Mucosa of descending colon (tissue), 3 donors: ENCODE results near the gene CST2. TPM values are rescaled to one million over a fixed set of nuclear protein-coding genes. Genes with fewer than 3 reads are reported as not detected.
"Not testable (repeated sequence)": the region's sequence is repeated elsewhere in the genome, so short reads cannot be mapped to it uniquely, and the experiment has no call there.

ENCODE experiments used
- ATAC-seq: fragments of 200-7000 bp; cut with Tn5 transposase; one replicate; pipeline ENCODE4 v1.9.1; 2020; ENCODE audit warnings: mild to moderate bottlenecking, moderate library complexity
- DNase-seq, 3 donors: peaks; one replicate each; pipeline ENCODE4 v3.0.0-alpha.2; 2020
- H3K36me3 ChIP-seq: fragments of 200-600 bp; one replicate; pipeline ENCODE4 v1.8.0; 2021; ENCODE audit warnings: low read depth, mild to moderate bottlenecking
- H3K4me1 ChIP-seq: fragments of 200-600 bp; one replicate; pipeline ENCODE4 v1.8.0; 2021; ENCODE audit warnings: low read depth, mild to moderate bottlenecking
- H3K4me3 ChIP-seq: fragments of 200-600 bp; one replicate; pipeline ENCODE4 v1.8.0; 2021; ENCODE audit warnings: mild to moderate bottlenecking
- H3K9me3 ChIP-seq: fragments of 200-600 bp; one replicate; pipeline ENCODE4 v1.8.0; 2021; ENCODE audit warnings: mild to moderate bottlenecking
- intact Hi-C, 2 donors: fragments of 100-400 bp; cut with DNase I in 1 of 2; cut with micrococcal nuclease in 1 of 2; formaldehyde crosslinking; loops; one replicate each; pipeline versions ENCODE4 v1.11.0 to v1.11.1; 2022; cut with DNase I, micrococcal nuclease
- total RNA-seq, 3 donors: library from RNA; stranded (reverse); fragmentation: NEBNext Ultra II Directional in 2 of 3; extraction: Animal tissue kit (Norgen Biotek cat#: 25700) in 2 of 3; gene quantifications; one replicate each; pipeline versions ENCODE4 v1.2.1 to v1.2.4, GENCODE V29; 2021 to 2023
- TF ChIP-seq, protein P1 (sequence below): fragments of 200-600 bp; IDR thresholded peaks from one replicate; pipeline ENCODE4 v1.8.0; 2022; ENCODE audit warnings: antibody characterized with exemption, mild to moderate bottlenecking
- donor health status: DM: no; HTN: no; CAD: no; lungs with moderate emphysema.
- donor health status: DM: no; HTN: no; CAD: no.
- donor health status: DM: no; HTN: yes; CAD: no.

The CST2 gene
- total RNA-seq, 3 donors from 2014 or later: not detected

DNA sequence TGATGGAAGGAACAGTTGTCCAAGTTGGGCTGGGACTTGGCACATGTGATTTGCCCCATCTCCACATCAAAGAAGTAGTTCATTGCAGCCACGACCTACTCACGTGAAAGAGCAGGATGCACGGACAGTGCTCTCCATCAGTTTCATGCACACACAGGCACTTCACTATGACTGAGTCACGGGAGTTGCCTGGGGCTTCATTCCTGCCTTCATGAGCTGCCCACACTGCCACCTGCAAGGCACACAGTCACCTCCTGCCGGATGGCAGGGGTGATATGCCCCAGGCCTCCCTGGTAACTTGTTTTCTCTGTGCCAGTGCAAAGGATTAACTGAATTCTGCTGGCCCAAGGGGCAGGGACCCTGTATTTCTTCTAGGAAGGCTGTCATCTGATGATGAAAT, 30.2 kb upstream of the CST2 start:
- ATAC-seq (no peak), DNase-seq (no peak)
- TF ChIP-seq, protein P1, sequence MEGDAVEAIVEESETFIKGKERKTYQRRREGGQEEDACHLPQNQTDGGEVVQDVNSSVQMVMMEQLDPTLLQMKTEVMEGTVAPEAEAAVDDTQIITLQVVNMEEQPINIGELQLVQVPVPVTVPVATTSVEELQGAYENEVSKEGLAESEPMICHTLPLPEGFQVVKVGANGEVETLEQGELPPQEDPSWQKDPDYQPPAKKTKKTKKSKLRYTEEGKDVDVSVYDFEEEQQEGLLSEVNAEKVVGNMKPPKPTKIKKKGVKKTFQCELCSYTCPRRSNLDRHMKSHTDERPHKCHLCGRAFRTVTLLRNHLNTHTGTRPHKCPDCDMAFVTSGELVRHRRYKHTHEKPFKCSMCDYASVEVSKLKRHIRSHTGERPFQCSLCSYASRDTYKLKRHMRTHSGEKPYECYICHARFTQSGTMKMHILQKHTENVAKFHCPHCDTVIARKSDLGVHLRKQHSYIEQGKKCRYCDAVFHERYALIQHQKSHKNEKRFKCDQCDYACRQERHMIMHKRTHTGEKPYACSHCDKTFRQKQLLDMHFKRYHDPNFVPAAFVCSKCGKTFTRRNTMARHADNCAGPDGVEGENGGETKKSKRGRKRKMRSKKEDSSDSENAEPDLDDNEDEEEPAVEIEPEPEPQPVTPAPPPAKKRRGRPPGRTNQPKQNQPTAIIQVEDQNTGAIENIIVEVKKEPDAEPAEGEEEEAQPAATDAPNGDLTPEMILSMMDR: no peak
- intact Hi-C loops: no loop called here
- Histone ChIP-seq H3K36me3 (no peaks in the 10 kb centered on the region), H3K4me1 (no peaks in the 10 kb centered on the region), H3K4me3 (no peak overlapping the region), H3K9me3 (no peaks in the 10 kb centered on the region)

DNA sequence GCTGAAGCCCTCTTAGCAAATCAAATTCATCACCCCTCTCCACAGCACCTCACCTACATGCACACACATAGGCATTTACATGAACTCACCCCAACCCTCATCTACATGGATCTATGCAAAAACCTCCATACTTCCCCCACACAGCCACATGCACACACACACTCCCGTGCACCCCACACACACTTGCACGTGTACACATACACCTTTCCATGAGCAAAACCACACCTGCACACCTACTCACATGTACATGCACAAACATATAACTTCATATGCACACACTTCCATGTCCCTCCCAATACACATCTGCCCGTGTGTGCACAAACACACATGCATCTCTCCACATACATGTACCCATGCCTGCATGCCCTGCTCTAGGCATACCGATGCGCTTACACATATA, 29.7 kb upstream of the CST2 start:
- Histone ChIP-seq H3K4me3 (no peak overlapping the region), H3K4me1 (no peaks in the 10 kb centered on the region), H3K36me3 (no peaks in the 10 kb centered on the region), H3K9me3 (no peaks in the 10 kb centered on the region)
- TF ChIP-seq, protein P1: no peak
- DNase-seq (no peak), ATAC-seq (no peak)
- intact Hi-C loops: no loop called here

DNA sequence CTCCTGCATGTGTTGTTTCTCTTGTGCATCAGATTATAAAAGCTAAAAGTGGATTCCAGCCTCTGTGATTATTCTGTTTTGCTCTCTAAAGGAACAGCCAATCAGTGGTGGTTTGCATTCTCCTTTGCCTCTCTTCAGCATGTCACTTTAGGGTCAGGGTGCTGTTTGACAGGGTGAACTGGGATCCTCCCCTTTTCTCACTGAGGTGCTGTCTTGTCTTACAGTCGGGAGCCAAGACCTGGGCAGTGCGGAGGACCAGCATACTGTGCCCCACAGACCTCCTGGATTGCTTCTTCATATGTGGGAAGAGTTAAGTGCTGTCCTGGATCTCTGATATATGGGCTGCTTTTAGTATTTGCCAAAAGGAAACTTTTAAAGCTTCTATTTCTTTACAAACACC, 15.2 kb upstream of the CST2 start:
- H3K9me3 ChIP-seq: no peaks in the 10 kb centered on the region
- TF ChIP-seq, protein P1: no peak
- DNase-seq (no peak), ATAC-seq (no peak)
- no peaks in the 10 kb centered on the region for H3K4me1 ChIP-seq
- H3K4me3 ChIP-seq: no peak overlapping the region
- H3K36me3 ChIP-seq: no peaks in the 10 kb centered on the region
- intact Hi-C loops: no loop called here

DNA sequence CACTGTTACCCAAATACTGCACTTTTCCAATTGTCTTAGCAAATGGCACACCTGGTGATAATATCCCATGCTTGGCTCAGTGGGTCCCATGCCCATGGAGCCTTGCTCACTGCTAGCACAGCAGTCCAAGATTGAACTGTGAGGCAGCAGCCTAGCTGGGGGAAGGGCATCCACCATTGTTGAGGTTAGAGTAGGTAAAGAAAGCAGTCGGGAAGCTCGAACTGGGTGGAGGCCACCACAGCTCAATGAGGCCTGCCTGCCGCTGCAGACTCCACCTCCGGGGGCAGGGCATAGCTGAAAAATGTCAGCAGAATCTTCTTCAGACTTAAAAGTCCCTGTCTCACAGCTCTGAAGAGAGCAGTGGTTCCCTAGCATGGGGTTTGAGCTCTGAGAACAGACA, 9.2 kb upstream of the CST2 start:
- TF ChIP-seq, protein P1: no peak
- Histone ChIP-seq H3K4me3 (no peak overlapping the region), H3K4me1 (no peaks in the 10 kb centered on the region), H3K9me3 (no peaks in the 10 kb centered on the region), H3K36me3 (no peaks in the 10 kb centered on the region)
- ATAC-seq (no peak), DNase-seq (no peak)
- intact Hi-C loops: no loop called here

DNA sequence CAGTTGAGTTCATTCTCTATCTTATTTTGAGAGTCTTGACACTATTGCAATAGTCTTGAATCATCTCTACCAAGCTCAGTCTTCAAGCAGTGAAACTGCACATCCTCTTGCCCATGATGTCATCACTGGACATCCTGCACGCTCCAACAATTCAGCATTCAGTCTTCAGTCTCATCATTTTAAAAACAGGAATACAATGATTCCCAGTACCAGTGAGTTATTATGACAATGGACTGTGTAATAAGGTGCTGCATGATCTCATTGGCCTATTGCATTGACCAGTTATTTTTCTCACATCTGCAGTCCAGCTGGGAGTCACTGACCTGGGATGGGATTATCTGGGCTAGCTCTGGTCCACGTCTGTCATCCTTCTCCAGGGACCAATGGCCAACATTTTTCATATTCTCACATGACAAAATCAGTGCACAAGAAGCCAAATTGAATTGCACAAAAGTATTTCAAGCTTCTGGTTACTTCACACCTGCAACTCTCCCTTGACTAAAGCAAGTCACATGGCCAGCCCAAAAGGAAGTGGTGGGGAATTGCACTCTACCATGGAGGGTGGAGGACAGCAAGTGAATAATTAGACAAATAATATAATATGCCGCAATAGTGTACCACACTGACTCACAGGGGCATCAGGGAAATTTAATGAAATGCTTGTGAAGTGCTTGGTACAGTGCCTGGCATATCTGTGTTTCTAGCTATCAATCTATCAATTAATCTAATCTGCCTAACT, 6.4 kb upstream of the CST2 start:
- Histone ChIP-seq H3K4me3 (no peak overlapping the region), H3K4me1 (no peaks in the 10 kb centered on the region), H3K36me3 (no peaks in the 10 kb centered on the region), H3K9me3 (no peaks in the 10 kb centered on the region)
- TF ChIP-seq, protein P1: no peak
- DNase-seq: no peak
- ATAC-seq: no peak
- intact Hi-C loops: no loop called here

DNA sequence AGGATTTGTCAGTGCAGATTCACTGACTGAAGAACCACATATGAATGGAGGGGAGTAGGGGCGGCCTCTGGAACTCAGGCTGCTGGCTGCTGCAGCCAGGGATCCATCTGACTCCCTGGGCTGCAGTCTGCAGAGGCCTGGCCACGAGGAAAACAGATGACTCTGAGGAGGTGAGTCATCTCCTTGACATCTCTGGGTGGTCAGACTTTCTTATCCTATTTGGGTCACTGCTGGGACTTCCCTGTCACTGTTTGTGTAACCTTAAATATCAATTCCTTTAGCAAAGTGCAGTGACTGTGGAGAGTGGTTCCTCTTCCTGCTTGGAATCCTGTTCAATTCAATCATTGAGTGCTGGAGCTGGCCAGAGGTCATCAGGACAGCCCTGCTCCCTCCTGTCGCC, 5.4 kb upstream of the CST2 start:
- H3K36me3 ChIP-seq, H3K4me3 ChIP-seq, intact Hi-C loops, H3K9me3 ChIP-seq, H3K4me1 ChIP-seq, ATAC-seq, DNase-seq: not testable (repeated sequence)
